ENCODE data around the gene ZNF578.

DNA sequence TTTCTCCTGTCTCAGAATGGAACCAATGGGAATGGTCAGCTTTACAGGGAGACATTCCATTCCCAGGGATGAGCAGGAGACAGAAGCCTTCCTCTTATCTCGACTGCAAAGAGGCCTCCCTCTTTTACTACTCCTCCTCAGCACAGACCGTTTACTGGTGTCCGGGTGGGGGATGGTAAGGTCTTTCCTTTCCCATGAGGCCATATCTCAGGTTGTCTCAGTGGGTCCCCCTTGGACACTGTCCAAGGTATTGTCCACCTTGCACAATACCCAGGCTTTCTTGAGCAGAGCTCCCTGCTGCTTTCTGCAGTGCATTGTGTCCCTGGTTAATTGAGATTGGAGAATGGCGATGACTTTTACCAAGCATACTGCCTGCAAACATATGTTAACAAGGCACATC, 66.7 kb downstream of the ZNF578 start:
- TF ChIP-seq, protein P1, sequence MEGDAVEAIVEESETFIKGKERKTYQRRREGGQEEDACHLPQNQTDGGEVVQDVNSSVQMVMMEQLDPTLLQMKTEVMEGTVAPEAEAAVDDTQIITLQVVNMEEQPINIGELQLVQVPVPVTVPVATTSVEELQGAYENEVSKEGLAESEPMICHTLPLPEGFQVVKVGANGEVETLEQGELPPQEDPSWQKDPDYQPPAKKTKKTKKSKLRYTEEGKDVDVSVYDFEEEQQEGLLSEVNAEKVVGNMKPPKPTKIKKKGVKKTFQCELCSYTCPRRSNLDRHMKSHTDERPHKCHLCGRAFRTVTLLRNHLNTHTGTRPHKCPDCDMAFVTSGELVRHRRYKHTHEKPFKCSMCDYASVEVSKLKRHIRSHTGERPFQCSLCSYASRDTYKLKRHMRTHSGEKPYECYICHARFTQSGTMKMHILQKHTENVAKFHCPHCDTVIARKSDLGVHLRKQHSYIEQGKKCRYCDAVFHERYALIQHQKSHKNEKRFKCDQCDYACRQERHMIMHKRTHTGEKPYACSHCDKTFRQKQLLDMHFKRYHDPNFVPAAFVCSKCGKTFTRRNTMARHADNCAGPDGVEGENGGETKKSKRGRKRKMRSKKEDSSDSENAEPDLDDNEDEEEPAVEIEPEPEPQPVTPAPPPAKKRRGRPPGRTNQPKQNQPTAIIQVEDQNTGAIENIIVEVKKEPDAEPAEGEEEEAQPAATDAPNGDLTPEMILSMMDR (IDR thresholded peaks at IDR 0.05; ENCODE audit: low read length), result no peak
- no peak for TF ChIP-seq EZH2phosphoT487 (IDR thresholded peaks at IDR 0.05; ENCODE audit: low read length)

Measured in MM.1S (cell line).